ENCODE data around the gene ZCCHC24. TPM values are rescaled to one million over a fixed set of nuclear protein-coding genes. Genes with fewer than 3 reads are reported as not detected.
"Not testable (repeated sequence)": the region's sequence is repeated elsewhere in the genome, so short reads cannot be mapped to it uniquely, and the experiment has no call there.

The ZCCHC24 gene
- total RNA-seq, 2 experiments from 2014 or later = 0.78 to 0.80 TPM

DNA sequence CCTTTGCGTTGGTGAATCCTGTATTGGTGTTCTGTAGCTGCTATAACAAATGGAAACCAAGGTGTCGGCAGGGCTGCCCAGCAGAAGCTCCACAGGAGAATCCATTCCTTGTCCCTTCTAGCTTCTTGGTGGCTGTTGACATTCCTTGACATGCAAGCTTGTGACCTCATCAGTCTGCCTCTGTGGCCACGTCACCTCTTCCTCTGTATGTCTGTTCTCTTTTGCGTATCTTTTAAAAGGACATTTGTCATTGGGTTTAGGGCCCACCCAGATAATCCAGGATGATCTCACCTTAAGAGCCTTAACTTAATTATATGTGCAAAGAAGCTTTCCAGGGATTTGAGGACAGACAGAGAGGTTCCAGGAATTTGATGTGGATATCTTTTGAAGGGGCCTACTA is 15.3 kb upstream of the ZCCHC24 start:
- no peaks in the 10 kb centered on the region for H3K27me3 Mint-ChIP-seq
- H3K36me3 Mint-ChIP-seq = no peaks in the 10 kb centered on the region
- no peaks in the 10 kb centered on the region for H3K9me3 Mint-ChIP-seq
- no peak overlapping the region for H3K27ac Mint-ChIP-seq
- no peak overlapping the region for H3K4me3 Mint-ChIP-seq
- no peak for DNase-seq
- H3K4me1 Mint-ChIP-seq = no peaks in the 10 kb centered on the region

DNA sequence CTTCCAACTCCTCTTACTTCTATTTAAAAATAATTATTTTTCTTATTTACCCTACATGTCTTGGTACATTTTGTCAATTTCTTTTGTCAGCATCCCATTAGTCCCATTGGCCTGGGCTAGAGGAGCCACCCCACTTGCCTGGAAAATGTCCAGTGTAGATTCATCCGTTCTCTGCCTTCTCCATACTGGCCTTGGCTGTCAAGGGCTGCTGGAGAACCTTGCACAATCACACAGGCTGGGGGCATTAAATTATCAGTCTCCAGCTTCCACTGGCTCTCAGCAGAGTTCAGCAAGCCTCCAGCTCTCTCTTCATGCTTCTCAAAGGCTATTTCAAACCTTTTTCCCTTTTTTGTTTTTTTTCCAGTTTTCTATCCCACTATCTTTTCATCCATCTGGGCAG is 13.8 kb upstream of the ZCCHC24 start:
- Mint-ChIP-seq H3K4me3 (no peak overlapping the region), H3K27ac (no peak overlapping the region), H3K4me1 (no peaks in the 10 kb centered on the region), H3K36me3 (no peaks in the 10 kb centered on the region), H3K9me3 (no peaks in the 10 kb centered on the region), H3K27me3 (no peaks in the 10 kb centered on the region)
- DNase-seq = no peak

DNA sequence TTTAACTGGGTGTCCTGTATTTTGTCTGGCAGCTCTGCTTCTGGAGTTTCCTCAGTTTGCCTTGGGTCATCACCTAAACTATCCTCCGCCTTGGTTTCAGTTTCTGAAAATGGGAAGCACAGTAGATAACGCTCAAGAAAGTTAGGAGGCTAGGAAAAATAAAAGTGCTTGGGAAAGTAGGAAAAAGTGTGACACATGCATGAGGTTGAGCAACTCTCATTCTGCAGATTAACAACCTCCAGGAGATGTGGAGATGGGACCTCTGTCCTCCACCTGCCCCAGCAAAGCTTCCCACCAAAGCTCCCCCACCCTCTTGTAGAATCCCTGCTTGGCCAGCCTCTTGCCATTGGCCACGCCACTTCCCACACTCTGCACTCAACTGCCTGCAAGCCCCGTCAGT is 13.1 kb upstream of the ZCCHC24 start:
- Mint-ChIP-seq H3K9me3 (no peaks in the 10 kb centered on the region), H3K27ac (no peak overlapping the region), H3K36me3 (no peaks in the 10 kb centered on the region), H3K27me3 (peaks cover 3% of the 10 kb centered on the region), H3K4me3 (no peak overlapping the region), H3K4me1 (no peaks in the 10 kb centered on the region)
- DNase-seq = no peak

DNA sequence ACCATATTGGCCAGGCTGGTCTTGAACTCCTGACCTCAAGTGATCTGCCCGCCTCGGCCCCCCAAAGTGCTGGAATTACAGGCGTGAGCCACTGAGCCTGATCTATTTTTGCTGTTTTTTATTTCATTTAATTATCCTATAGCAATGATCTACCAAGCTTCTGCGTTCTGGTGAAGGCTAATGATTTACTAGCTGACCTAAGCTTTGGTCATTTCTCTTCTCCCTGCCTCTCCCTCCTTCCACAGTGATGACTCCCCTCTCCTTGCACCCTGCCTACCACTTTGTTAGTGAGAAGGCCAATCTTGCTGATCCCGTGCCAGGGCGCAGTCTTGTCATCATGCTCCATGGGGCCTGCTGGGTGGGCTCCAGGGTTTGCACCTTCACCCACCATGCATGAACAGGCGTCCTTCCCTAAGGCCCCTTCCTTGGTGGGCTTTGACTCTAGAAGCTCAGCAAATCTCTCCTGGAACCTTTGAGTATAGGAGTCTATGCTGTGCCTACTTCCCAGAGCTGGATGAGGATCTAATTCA is 11.9 kb upstream of the ZCCHC24 start:
- no peaks in the 10 kb centered on the region for H3K4me1 Mint-ChIP-seq
- H3K9me3 Mint-ChIP-seq = no peaks in the 10 kb centered on the region
- DNase-seq = no peak
- H3K27ac Mint-ChIP-seq = no peak overlapping the region
- no peaks in the 10 kb centered on the region for H3K36me3 Mint-ChIP-seq
- peaks cover 6% of the 10 kb centered on the region for H3K27me3 Mint-ChIP-seq
- no peak overlapping the region for H3K4me3 Mint-ChIP-seq

DNA sequence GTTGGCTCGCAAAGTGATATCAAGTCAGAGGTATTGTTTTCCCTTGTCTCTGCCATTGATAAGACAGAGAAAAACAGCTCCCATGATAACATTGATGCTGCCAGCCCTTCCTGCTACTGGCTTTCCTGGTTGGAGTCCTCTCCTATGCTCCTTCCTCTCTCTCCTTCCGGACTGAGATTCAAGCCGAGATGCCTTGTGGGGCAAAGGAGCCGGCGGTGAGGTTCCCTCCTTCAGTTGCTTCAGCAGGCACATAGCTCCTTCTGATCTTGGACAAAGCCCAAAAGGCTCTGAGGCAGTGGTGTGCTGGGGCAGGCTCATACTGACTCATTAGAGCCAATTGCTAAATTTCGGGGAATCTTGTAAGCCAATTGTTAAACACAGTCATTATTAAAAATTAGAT is 8.8 kb upstream of the ZCCHC24 start:
- Mint-ChIP-seq H3K27me3 (peaks cover 6% of the 10 kb centered on the region), H3K27ac (no peak overlapping the region), H3K9me3 (no peaks in the 10 kb centered on the region), H3K36me3 (no peaks in the 10 kb centered on the region), H3K4me1 (no peaks in the 10 kb centered on the region), H3K4me3 (no peak overlapping the region)
- DNase-seq = no peak

DNA sequence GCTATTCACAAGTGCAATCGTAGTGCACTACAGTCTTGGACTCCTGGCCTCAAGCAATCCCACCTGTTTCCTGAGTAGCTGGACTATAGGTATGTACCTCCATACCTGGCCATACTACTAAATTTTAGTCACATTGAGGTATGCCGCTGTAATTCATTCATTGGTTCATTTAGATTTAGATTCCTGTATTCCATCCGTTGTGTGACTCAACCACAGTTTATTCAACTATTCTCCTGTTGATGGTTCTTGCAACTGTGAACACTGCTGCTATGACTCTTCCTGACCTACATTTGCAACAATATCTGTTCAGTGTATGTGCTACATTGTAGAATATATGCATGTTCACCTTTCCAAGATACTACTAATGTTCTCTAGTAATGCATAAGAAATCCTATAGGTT is 8.0 kb upstream of the ZCCHC24 start:
- DNase-seq = no peak
- Mint-ChIP-seq H3K27ac (no peak overlapping the region), H3K27me3 (peaks cover 6% of the 10 kb centered on the region), H3K36me3 (no peaks in the 10 kb centered on the region), H3K4me1 (no peaks in the 10 kb centered on the region), H3K4me3 (no peak overlapping the region), H3K9me3 (no peaks in the 10 kb centered on the region)

DNA sequence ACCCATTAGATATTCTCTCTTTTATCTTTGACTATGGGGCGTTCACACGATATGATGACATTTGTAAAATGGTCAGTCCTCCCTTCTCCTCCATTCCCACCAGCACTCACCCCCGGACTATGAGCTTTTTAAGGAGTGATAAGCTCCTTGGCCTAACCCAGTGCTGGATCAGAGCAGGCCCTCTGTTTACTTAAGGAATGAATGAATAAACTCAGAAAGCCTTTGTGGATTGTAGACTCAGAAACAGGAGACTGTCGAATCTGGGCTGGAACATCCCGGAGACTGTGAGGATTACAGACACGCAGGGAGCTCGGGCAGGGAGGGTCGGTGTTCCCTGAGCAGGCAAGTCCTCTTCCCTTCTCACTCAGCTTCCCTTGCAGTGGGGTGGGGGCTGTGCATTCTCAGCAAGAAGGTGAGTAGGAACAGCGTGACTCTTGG is 6.8 kb upstream of the ZCCHC24 start:
- no peaks in the 10 kb centered on the region for H3K9me3 Mint-ChIP-seq
- H3K36me3 Mint-ChIP-seq = no peaks in the 10 kb centered on the region
- no peak for DNase-seq
- H3K27me3 Mint-ChIP-seq = peaks cover 7% of the 10 kb centered on the region
- no peak overlapping the region for H3K4me3 Mint-ChIP-seq
- H3K27ac Mint-ChIP-seq = no peak overlapping the region
- H3K4me1 Mint-ChIP-seq = no peaks in the 10 kb centered on the region

DNA sequence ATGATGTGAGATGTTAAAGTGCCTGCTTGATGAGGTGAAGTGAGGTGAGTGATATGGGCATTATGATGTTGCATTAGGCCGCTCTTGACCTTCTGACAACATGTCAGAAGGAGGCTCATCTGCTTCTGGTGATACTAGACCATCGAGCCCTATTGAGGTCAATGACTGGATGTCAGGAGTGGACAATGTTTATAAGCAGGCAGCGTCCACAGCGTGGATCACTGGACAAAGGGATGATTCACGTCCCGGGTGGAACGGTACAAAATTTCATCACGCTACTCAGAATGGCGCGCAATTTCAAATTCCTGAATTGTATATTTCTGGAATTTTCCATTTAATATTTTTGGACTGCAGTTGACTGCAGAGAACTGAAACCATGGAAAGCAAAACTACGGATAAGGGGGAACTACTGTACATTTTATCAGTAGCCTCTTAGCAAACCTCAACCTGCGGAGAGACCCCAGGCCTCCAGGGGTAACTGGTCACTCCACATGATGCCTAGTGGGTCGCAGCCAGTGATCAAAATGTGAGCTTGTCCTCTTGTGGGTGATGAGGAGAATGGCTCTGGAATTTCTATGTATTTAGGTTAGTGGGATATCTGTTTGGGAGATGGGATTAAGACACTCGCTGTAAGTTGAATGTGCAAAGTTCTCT is 5.7 kb upstream of the ZCCHC24 start:
- H3K36me3 Mint-ChIP-seq = no peaks in the 10 kb centered on the region
- no peaks in the 10 kb centered on the region for H3K9me3 Mint-ChIP-seq
- peaks cover 2% of the 10 kb centered on the region for H3K4me1 Mint-ChIP-seq
- peaks cover 13% of the 10 kb centered on the region for H3K27me3 Mint-ChIP-seq
- no peak overlapping the region for H3K27ac Mint-ChIP-seq
- no peak for DNase-seq
- H3K4me3 Mint-ChIP-seq = no peak overlapping the region

DNA sequence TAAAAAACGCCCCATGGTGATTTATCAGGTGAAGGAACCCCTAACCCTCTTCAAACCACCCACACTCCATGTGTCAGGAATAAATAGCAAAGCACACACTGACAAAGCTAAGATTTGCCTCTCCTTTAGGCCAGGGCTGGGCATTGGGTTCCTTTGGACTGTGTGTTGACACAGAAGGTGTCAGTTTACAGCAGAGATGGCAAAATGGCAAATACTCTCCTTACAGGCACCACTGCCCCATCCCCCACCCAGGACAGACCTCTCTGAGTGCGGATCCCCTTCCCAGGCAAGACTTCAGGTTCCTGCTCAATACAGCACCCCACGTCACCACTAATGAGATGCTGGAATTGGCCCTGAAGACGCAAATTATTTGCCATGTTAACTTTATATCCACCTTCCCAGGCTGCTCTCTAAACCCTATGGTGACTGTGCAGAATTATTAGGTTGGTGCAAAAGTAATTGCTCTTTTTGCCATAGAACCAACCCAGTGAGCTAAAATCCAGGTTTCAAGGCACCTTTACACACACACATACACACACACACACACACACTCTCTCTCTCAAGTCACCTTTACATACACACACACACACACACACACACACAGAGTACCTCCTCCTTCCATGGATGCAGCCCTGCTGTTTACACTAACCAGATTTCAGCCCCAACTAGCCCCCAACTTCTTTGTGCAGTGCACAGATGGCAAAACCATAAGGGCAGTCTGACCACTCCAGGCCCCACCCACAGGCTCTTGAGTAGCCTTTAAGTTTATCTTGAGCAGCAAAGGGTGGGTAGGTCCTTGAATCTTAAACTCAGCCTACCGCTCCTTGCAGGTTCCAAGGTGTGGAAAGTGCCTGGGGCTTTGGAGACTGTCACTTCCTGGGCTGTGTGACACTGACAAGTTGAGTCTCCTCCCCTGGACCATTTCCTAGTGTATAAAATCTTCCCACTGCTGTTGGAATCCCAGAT is 4.0 kb upstream of the ZCCHC24 start:
- no peak for DNase-seq

DNA sequence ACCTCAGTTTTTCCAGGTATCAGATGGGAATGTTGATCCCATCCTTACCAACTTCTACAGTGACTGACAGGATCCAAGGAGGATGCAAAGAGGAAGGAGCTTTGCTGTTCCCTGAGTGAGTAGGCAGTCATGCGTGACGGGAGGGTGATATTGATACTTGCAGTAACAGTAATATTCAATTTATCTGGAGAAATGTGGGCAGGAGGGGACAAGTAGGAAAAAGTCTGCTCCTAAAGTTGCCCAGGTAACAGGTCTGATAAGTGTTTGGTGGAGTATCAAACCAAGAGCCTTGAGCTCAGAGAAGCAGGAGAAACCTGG is 3.3 kb upstream of the ZCCHC24 start:
- Mint-ChIP-seq H3K4me3 (no peak overlapping the region), H3K36me3 (no peaks in the 10 kb centered on the region), H3K9me3 (no peaks in the 10 kb centered on the region), H3K27ac (no peak overlapping the region), H3K4me1 (peaks cover 14% of the 10 kb centered on the region), H3K27me3 (peaks cover 19% of the 10 kb centered on the region)
- no peak for DNase-seq

More for the DNA sequence above, 4.0 kb upstream of the ZCCHC24 start:
- H3K27ac Mint-ChIP-seq = no peak overlapping the region
- no peaks in the 10 kb centered on the region for H3K36me3 Mint-ChIP-seq
- H3K9me3 Mint-ChIP-seq = no peaks in the 10 kb centered on the region
- H3K27me3 Mint-ChIP-seq = peaks cover 13% of the 10 kb centered on the region
- no peak overlapping the region for H3K4me3 Mint-ChIP-seq
- H3K4me1 Mint-ChIP-seq = peaks cover 6% of the 10 kb centered on the region

DNA sequence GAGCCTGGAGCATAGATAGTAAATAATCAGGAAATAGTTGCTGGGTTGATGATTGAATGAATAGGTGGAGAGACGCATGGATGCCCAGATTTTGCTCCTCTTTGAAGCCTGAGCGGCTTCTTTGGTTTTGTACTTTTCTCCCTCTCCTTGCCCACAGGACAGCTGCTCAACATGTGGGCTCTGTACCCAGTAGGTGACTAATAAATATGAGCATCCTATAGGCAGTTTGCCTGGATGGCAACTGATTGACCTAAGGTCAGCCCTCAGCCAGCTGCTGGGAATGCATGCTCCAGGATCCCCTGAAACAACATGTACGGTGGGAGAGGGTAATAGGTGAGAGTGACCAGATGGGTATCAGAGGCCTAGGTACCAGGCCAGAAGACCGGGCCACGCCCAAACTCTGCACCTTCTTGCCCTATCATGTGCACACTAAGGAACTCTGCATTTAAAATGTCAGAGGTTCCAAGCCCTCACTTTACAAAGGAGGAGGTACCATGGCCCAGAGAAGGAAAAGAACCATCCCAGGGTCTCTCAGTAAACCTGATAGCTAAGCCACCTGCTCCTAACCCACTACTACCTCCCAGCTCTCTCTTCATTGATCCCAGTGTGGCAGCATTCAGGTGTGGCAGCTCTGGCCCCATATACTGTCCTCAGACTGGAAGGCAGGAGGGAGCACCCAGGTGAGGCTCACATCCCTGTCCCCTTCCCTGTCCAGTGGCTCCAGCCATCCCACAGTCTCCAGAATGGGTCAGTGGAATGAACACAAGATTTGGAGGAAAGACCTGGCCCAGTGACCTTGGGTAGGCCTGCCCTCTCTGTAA is 2.7 kb upstream of the ZCCHC24 start:
- peaks cover 18% of the 10 kb centered on the region for H3K4me1 Mint-ChIP-seq
- H3K4me3 Mint-ChIP-seq = no peak overlapping the region
- no peaks in the 10 kb centered on the region for H3K9me3 Mint-ChIP-seq
- DNase-seq = no peak
- no peak overlapping the region for H3K27ac Mint-ChIP-seq
- no peaks in the 10 kb centered on the region for H3K36me3 Mint-ChIP-seq
- peaks cover 17% of the 10 kb centered on the region for H3K27me3 Mint-ChIP-seq

DNA sequence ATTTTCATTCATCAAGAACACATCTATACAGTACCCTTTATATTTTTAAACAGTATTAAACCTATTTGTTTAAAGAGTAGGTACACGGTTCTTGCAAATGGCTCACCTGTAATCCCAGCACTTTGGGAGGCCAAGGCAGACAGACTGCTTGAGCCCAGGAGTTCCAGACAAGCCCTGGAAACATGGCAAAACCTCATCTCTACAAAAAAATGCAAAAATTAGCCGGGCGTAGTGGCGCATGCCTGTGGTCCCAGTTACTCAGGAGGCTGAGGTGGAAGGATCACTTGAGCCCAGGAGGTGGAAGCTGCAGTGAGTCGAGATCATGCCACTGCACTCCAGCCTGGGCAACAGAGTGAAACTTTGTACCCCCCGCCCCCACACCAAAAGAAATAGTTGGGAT is 1.8 kb upstream of the ZCCHC24 start:
- Mint-ChIP-seq H3K27me3 (peaks cover 17% of the 10 kb centered on the region), H3K4me1 (peaks cover 20% of the 10 kb centered on the region)
- not testable (repeated sequence) for H3K27ac Mint-ChIP-seq, DNase-seq, H3K36me3 Mint-ChIP-seq, H3K9me3 Mint-ChIP-seq, H3K4me3 Mint-ChIP-seq

DNA sequence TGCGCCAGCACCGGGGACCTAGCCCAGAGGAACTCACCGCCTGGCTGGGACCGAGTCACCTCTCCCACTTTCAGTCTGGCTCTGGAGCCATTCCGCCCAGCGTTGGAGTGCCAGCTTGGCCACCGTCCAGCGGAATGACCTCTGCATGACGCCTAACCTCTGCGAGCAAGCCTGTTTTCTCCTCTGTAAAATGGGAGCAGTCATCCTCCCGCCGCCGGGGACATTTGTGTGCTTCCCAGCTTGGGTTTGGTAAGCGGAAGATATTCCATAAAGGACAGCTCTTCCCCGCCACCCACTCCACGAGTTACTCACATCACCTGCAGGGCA is 1.3 kb upstream of the ZCCHC24 start:
- Mint-ChIP-seq H3K27ac (no peak overlapping the region), H3K9me3 (no peaks in the 10 kb centered on the region), H3K4me1 (peaks cover 20% of the 10 kb centered on the region), H3K27me3 (peaks cover 17% of the 10 kb centered on the region), H3K4me3 (peak overlapping the region; percentile 50), H3K36me3 (no peaks in the 10 kb centered on the region)
- no peak for DNase-seq

DNA sequence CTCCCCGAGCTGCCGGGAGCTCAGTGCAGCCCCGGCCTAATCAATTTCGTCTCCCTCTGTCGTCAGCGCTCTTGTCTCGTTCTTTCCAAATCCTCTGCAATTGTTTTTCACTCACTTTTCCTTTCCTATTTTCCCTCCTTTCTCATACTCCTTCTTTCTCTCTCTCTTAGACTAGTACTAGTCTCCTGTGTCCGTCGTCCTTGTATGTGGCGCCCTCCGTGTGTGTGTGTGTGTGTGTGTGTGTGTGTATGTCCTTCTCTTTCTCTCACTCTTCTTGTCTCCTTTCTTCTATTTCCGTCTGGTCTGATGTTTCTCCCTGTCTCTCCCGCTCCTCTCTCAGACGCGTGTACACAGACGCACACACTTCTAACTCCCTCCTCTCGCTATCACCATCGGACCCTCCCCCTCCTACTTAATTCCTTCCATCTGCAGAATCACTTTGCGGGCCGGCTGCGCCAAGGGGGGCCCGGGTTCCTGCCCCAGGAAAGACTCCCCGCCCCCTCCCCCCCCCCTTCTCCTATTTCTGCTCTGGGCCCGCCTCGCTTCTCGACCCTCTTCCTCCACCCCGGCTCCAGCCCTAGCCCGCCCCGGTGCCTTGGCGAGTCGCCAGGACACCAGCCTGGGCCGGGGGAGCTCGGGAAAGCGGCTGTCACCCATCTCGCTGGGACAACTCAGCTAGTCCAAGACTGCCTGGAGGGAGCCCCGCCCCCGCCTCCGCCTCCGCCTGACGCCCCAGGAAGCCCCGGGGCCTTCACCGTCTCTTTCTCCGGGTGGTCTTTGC is 743 bp upstream of the ZCCHC24 start:
- DNase-seq = peak; percentile 14
- H3K27me3 Mint-ChIP-seq = peaks cover 17% of the 10 kb centered on the region
- peak overlapping the region; percentile 74 for H3K4me3 Mint-ChIP-seq
- peaks cover 20% of the 10 kb centered on the region for H3K4me1 Mint-ChIP-seq
- no peaks in the 10 kb centered on the region for H3K9me3 Mint-ChIP-seq
- no peaks in the 10 kb centered on the region for H3K36me3 Mint-ChIP-seq
- H3K27ac Mint-ChIP-seq = peak overlapping the region; percentile 52

Measured in activated naive CD8-positive, alpha-beta T cell treated with anti-CD3 and anti-CD28 coated beads for 36 hours (primary cell).